Spleen (tissue), 11 donors: ENCODE results near the gene FLACC1. TPM values are rescaled to one million over a fixed set of nuclear protein-coding genes. Genes with fewer than 3 reads are reported as not detected.

Source experiments
- DNase-seq: peaks from one replicate; pipeline ENCODE4 v3.0.0-alpha.2; 2020
- H3K27ac ChIP-seq, 8 donors: fragments of 200-600 bp; sonication (generic) in 7 of 8; 1 replicate in 4 of 8; 2 replicates in 4 of 8; pipeline versions ENCODE4 v1.5.0 to v1.8.0; 2016 to 2021; ENCODE audit warnings: inconsistent platforms in 4 of 8, mild to moderate bottlenecking in 4 of 8, moderate library complexity in 1 of 8
- H3K27me3 ChIP-seq, 7 donors: fragments of 200-600 bp; sonication (generic) in 6 of 7; replicated peaks in 1 of 7; 1 replicate in 4 of 7; 2 replicates in 3 of 7; pipeline versions ENCODE4 v1.5.0 to v1.8.0; 2016 to 2021; ENCODE audit warnings: inconsistent platforms in 3 of 7, mild to moderate bottlenecking in 1 of 7
- H3K36me3 ChIP-seq, 6 donors: fragments of 200-600 bp; sonication (generic) in 5 of 6; 1 replicate in 4 of 6; 2 replicates in 2 of 6; pipeline versions ENCODE4 v1.5.0 to v1.8.0; 2016 to 2021; ENCODE audit warnings: inconsistent platforms in 2 of 6
- H3K4me1 ChIP-seq, 6 donors: fragments of 200-600 bp; sonication (generic) in 5 of 6; 1 replicate in 3 of 6; 2 replicates in 3 of 6; pipeline versions ENCODE4 v1.5.0 to v1.8.0; 2016 to 2021; ENCODE audit warnings: inconsistent platforms in 3 of 6
- H3K4me3 ChIP-seq, 8 donors: fragments of 200-600 bp; sonication (generic) in 7 of 8; 1 replicate in 4 of 8; 2 replicates in 4 of 8; pipeline versions ENCODE4 v1.5.0 to v1.8.0; 2016 to 2021; ENCODE audit warnings: inconsistent platforms in 4 of 8, mild to moderate bottlenecking in 4 of 8, moderate library complexity in 2 of 8
- H3K9me3 ChIP-seq, 8 donors: fragments of 200-600 bp; sonication (generic) in 7 of 8; 1 replicate in 4 of 8; 2 replicates in 4 of 8; pipeline versions ENCODE4 v1.5.0 to v1.8.0; 2016 to 2021; ENCODE audit warnings: inconsistent platforms in 4 of 8
- CTCF ChIP-seq, 11 experiments: fragments of 200-600 bp in 7 of 11; fragments of 450-650 bp in 4 of 11; sonication (generic) in 4 of 11; IDR thresholded peaks in 8 of 11; conservative IDR thresholded peaks in 3 of 11; 1 replicate in 7 of 11; 2 replicates in 4 of 11; pipeline versions ENCODE4 v1.4.0 to v1.8.0; 2016 to 2021; ENCODE audit warnings: antibody characterized with exemption in 11 of 11, inconsistent platforms in 4 of 11, mild to moderate bottlenecking in 1 of 11
- POLR2A ChIP-seq, 3 donors: fragments of 450-650 bp; IDR thresholded peaks; one replicate each; pipeline ENCODE4 v1.5.1; 2017; ENCODE audit warnings: antibody characterized with exemption in 3 of 3, mild to moderate bottlenecking in 1 of 3
- POLR2AphosphoS5 ChIP-seq, 3 donors: sonication (generic); formaldehyde crosslinking; IDR thresholded peaks; one replicate each; pipeline ENCODE4 v1.5.1; 2017; ENCODE audit warnings: antibody characterized with exemption in 3 of 3
- WGBS, 5 donors: extraction: QIAGEN DNeasy Blood & Tissue Kit in 3 of 5; methylation state at CpG; one replicate each; pipeline versions ENCODE4 v1.1.5 to v1.1.7; 2013 to 2018; 5-methylcytosine and 5-hydroxymethylcytosine counted together
- intact Hi-C: fragments of 100-400 bp; cut with DNase I; formaldehyde crosslinking; loops from one replicate; pipeline ENCODE4 v1.15.0; 2023; ENCODE audit warnings: low total_unique reads
- polyA plus RNA-seq, 3 donors: library from polyadenylated mRNA; stranded (reverse); fragments of 200-250 nt; gene quantifications; one replicate each; pipeline ENCODE4 v1.2.1, GENCODE V29; 2013
- total RNA-seq, 7 donors: library from RNA; depleted of rRNA in 3 of 7; stranded (reverse); fragments of >200 nt in 3 of 7; fragmentation: NEBNext Ultra II Directional in 4 of 7; extraction: Animal tissue kit (Norgen Biotek cat#: 25700) in 4 of 7; gene quantifications; one replicate each; pipeline versions ENCODE4 v1.1.0 to v1.2.1, GENCODE V29; 2016 to 2021
- donor health status: healthy with polysubstance abuse.
- donor health status: DM: no; HTN: no; CAD: no; lungs with moderate emphysema.
- donor health status: DM: no; HTN: no; CAD: no.
- donor health status: Bipolar disorder and iron deficiency.
- donor health status: healthy.
- donor health status: DM: no; HTN: no; CAD: no.
- donor health status: DM: yes; HTN: yes; CAD: no.

Gene FLACC1
- total and polyA plus RNA-seq, 10 donors = 0.30 to 5.7 (median 3.1) TPM

- Histone ChIP-seq H3K4me3 (no peak overlapping the region), H3K4me1 (no peaks in the 10 kb centered on the region), H3K27me3 (no peaks in the 10 kb centered on the region), H3K36me3 (peaks cover 0 to 49% (median 2%) of the 10 kb centered on the region in 6 donors), H3K27ac (no peak overlapping the region), H3K9me3 (peaks cover 0 to 7% (median 0%) of the 10 kb centered on the region in 8 donors)
- WGBS, 5 donors = 38 to 68% (median 57%) methylated on average over 1 of the region's 1 CpG
- intact Hi-C loops = no loop called here
- no peak for DNase-seq
- TF ChIP-seq POLR2A (IDR thresholded peaks at IDR 0.05) (no peak), CTCF (IDR thresholded peaks at IDR 0.05 in 8 of 11, conservative IDR thresholded peaks at IDR 0.05 in 3 of 11) (no peak), POLR2AphosphoS5 (IDR thresholded peaks at IDR 0.05) (no peak)
These were observed 12.3 kb downstream of the FLACC1 start for GRCh38 chr2:201344663-201345366.

- TF ChIP-seq POLR2AphosphoS5 (IDR thresholded peaks at IDR 0.05) (no peak), CTCF (IDR thresholded peaks at IDR 0.05 in 8 of 11, conservative IDR thresholded peaks at IDR 0.05 in 3 of 11) (no peak), POLR2A (IDR thresholded peaks at IDR 0.05) (no peak)
- 87 to 95% (median 92%) methylated on average over 2 of the region's 2 CpGs for WGBS, 5 donors
- intact Hi-C loops = no loop called here
- H3K27me3 ChIP-seq = no peaks in the 10 kb centered on the region
- peaks cover 0 to 46% (median 2%) of the 10 kb centered on the region in 6 donors for H3K36me3 ChIP-seq
- H3K4me1 ChIP-seq = no peaks in the 10 kb centered on the region
- H3K4me3 ChIP-seq = no peak overlapping the region
- no peak overlapping the region for H3K27ac ChIP-seq
- no peak for DNase-seq
- H3K9me3 ChIP-seq = peaks cover 0 to 7% (median 0%) of the 10 kb centered on the region in 8 donors
These were observed 13.6 kb downstream of the FLACC1 start for GRCh38 chr2:201343559-201343958.

- intact Hi-C loops = no loop called here
- Histone ChIP-seq H3K36me3 (peaks cover 0 to 42% (median 2%) of the 10 kb centered on the region in 6 donors), H3K9me3 (peaks cover 0 to 7% (median 0%) of the 10 kb centered on the region in 8 donors), H3K27me3 (no peaks in the 10 kb centered on the region), H3K4me1 (no peaks in the 10 kb centered on the region), H3K4me3 (no peak overlapping the region), H3K27ac (no peak overlapping the region)
- 84 to 96% (median 92%) methylated on average over 2 of the region's 2 CpGs for WGBS, 5 donors
- DNase-seq = no peak
- no peak for TF ChIP-seq CTCF (IDR thresholded peaks at IDR 0.05 in 8 of 11, conservative IDR thresholded peaks at IDR 0.05 in 3 of 11)
- TF ChIP-seq POLR2A (IDR thresholded peaks at IDR 0.05) = no peak
- no peak for TF ChIP-seq POLR2AphosphoS5 (IDR thresholded peaks at IDR 0.05)
These were observed 14.2 kb downstream of the FLACC1 start for GRCh38 chr2:201342923-201343322.

GRCh38 chr2:201329409-201329808 is 27.7 kb downstream of the FLACC1 start:
- no peaks in the 10 kb centered on the region for H3K36me3 ChIP-seq
- no peak for TF ChIP-seq POLR2A (IDR thresholded peaks at IDR 0.05)
- TF ChIP-seq CTCF (IDR thresholded peaks at IDR 0.05 in 8 of 11, conservative IDR thresholded peaks at IDR 0.05 in 3 of 11) = no peak
- TF ChIP-seq POLR2AphosphoS5 (IDR thresholded peaks at IDR 0.05) = no peak
- H3K27me3 ChIP-seq = no peaks in the 10 kb centered on the region
- no peak overlapping the region for H3K4me3 ChIP-seq
- no peak overlapping the region for H3K27ac ChIP-seq
- no peak for DNase-seq
- H3K9me3 ChIP-seq = peaks cover 0 to 36% (median 30%) of the 10 kb centered on the region in 8 donors
- intact Hi-C loops = no loop called here
- H3K4me1 ChIP-seq = no peaks in the 10 kb centered on the region
- WGBS, 5 donors = 45 to 63% (median 58%) methylated on average over 1 of the region's 1 CpG
